K562 (cell line): ENCODE measurements around the gene CCDC15. TPM values are rescaled to one million over a fixed set of nuclear protein-coding genes. Genes with fewer than 3 reads are reported as not detected.

Experiments used
- ATAC-seq: fragments of 200-7000 bp; cut with Tn5 transposase; 3 replicates; pipeline ENCODE4 v1.9.1; 2020; ENCODE audit warnings: moderate library complexity
- BruUV-seq: library from RNA; stranded (reverse); fragments of 400-500 nt; replicated peaks from 2 replicates; lab custom pipeline; 2021; lab: Mats Ljungman, UMichigan
- CTCF ChIA-PET: fragments of 300-600 bp; formaldehyde crosslinking; extraction: SDS; loops from one replicate; lab custom pipeline; 2021; ENCODE audit warnings: low intra/inter-chr PET ratio; lab: Yijun Ruan, JAX
- POLR2A ChIA-PET: fragments of 300-600, 350-650 bp; sonication (Branson Sonifier 250); formaldehyde crosslinking; extraction: SDS; loops from one replicate; lab custom pipeline; 2021; ENCODE audit warnings: antibody characterized with exemption, inconsistent platforms; lab: Yijun Ruan, JAX
- DNase-seq, 4 experiments: peaks; one replicate each; pipeline versions ENCODE4 v3.0.0 to v3.0.0-alpha.2; 2011 to 2018; ENCODE audit warnings: low spot score in 3 of 4, mixed read lengths in 3 of 4; ENCODE audit errors: extremely low read depth in 1 of 4
- FAIRE-seq: peaks from 2 replicates; lab custom pipeline; 2011; peaks lifted over from hg19 to GRCh38; lab: Jason Lieb, UNC
- H2AFZ ChIP-seq: 2 replicates; pipeline ENCODE4 v1.6.0; 2011; ENCODE audit warnings: low read depth, low read length, control low read depth, inconsistent platforms
- H3K27ac ChIP-seq: fragments of 200-600 bp; 3 replicates; pipeline ENCODE4 v1.8.0; 2011; ENCODE audit warnings: low read depth, mild to moderate bottlenecking, control low read depth, inconsistent platforms, low read length, moderate library complexity, mixed read lengths; ENCODE audit errors: extremely low read depth
- H3K27me3 ChIP-seq, 2 experiments: fragments of 300-600 bp in 1 of 2; 2 replicates in 1 of 2; 3 replicates in 1 of 2; pipeline versions ENCODE4 v1.6.0 to v1.8.0; 2011; ENCODE audit warnings: inconsistent platforms in 2 of 2, low read length in 2 of 2, mild to moderate bottlenecking in 1 of 2, mixed read lengths in 1 of 2, moderate library complexity in 1 of 2; ENCODE audit not compliant: control insufficient read depth in 2 of 2, insufficient read depth in 2 of 2
- H3K36me3 ChIP-seq: fragments of 300-600 bp; 3 replicates; pipeline ENCODE4 v1.8.0; 2011; ENCODE audit warnings: mild to moderate bottlenecking, low read length, inconsistent platforms; ENCODE audit not compliant: control insufficient read depth, insufficient read depth
- H3K4me1 ChIP-seq, 2 experiments: fragments of 200-600 bp in 1 of 2; replicated peaks in 1 of 2; 2 replicates in 1 of 2; 3 replicates in 1 of 2; pipeline versions ENCODE4 v1.5.1 to v1.8.0; 2011; ENCODE audit warnings: inconsistent platforms in 2 of 2, low read length in 2 of 2, mild to moderate bottlenecking in 1 of 2, mixed read lengths in 1 of 2, moderate library complexity in 1 of 2; ENCODE audit not compliant: control insufficient read depth in 2 of 2, insufficient read depth in 2 of 2
- H3K4me2 ChIP-seq: 2 replicates; pipeline ENCODE4 v1.6.1; 2011; ENCODE audit warnings: low read length, control low read depth, inconsistent platforms, mixed read lengths; ENCODE audit not compliant: insufficient read depth
- H3K4me3 ChIP-seq: fragments of 200-600 bp; sonication (generic), shearing (Covaris generic); 2 replicates; pipeline ENCODE4 v1.5.1; 2016; ENCODE audit warnings: control low read depth, inconsistent platforms
- H3K79me2 ChIP-seq: fragments of 200-600 bp; 3 replicates; pipeline ENCODE4 v1.8.0; 2011; ENCODE audit warnings: low read length, inconsistent platforms; ENCODE audit not compliant: control insufficient read depth, insufficient read depth
- H3K9ac ChIP-seq, 2 experiments: 2 replicates each; pipeline versions ENCODE4 v1.6.0 to v1.6.1; 2011; ENCODE audit warnings: low read depth in 2 of 2, low read length in 2 of 2, control low read depth in 1 of 2, inconsistent platforms in 1 of 2, mild to moderate bottlenecking in 1 of 2, mixed read lengths in 1 of 2; ENCODE audit not compliant: insufficient read depth in 1 of 2
- H3K9me1 ChIP-seq: one replicate; pipeline ENCODE4 v1.6.0; 2011; ENCODE audit warnings: inconsistent platforms, mild to moderate bottlenecking, low read length, moderate library complexity; ENCODE audit not compliant: control insufficient read depth, insufficient read depth
- H3K9me3 ChIP-seq: replicated peaks from 2 replicates; pipeline ENCODE4 v1.5.1; 2011; ENCODE audit warnings: low read depth, low read length, inconsistent platforms; ENCODE audit not compliant: control insufficient read depth, insufficient read depth
- H4K20me1 ChIP-seq: replicated peaks from 2 replicates; pipeline ENCODE4 v1.6.1; 2011; ENCODE audit warnings: low read length, inconsistent platforms, mixed read lengths; ENCODE audit not compliant: control insufficient read depth, insufficient read depth
- CAMTA2 ChIP-seq: fragments of 250-450 bp; sonication (Bioruptor Pico); conservative IDR thresholded peaks from 2 replicates; pipeline ENCODE4 v1.5.1; 2022
- ERF ChIP-seq: fragments of 450-650 bp; formaldehyde crosslinking; IDR thresholded peaks from 2 replicates; pipeline ENCODE4 v1.4.0; 2020; ENCODE audit warnings: mild to moderate bottlenecking, mixed read lengths
- MEF2D ChIP-seq: conservative IDR thresholded peaks from 2 replicates; pipeline ENCODE4 v1.6.1; 2016; ENCODE audit warnings: low read depth, missing genetic modification characterization, missing compliant biosample characterization
- MLLT1 ChIP-seq, 2 experiments: fragments of 450-650 bp; IDR thresholded peaks; 2 replicates each; pipeline ENCODE4 v1.6.1; 2016
- NFE2L1 ChIP-seq: fragments of 450-650 bp; IDR thresholded peaks from 2 replicates; pipeline ENCODE4 v1.6.1; 2016; ENCODE audit warnings: missing genetic modification characterization, low read depth, mild to moderate bottlenecking, missing compliant biosample characterization, moderate library complexity, borderline replicate concordance
- NKRF ChIP-seq: fragments of 450-650 bp; IDR thresholded peaks from 2 replicates; pipeline ENCODE4 v1.6.1; 2016; ENCODE audit warnings: borderline replicate concordance
- NR4A1 ChIP-seq, 2 experiments: fragments of 250-450 bp in 1 of 2; fragments of 450-650 bp in 1 of 2; sonication (Bioruptor Pico) in 1 of 2; IDR thresholded peaks; 2 replicates each; pipeline versions ENCODE4 v1.4.0 to v1.6.1; 2016 to 2020; ENCODE audit warnings: mild to moderate bottlenecking in 2 of 2, missing compliant biosample characterization in 1 of 2, missing genetic modification characterization in 1 of 2, moderate library complexity in 1 of 2
- RNF2 ChIP-seq: sonication (generic); IDR thresholded peaks from 2 replicates; pipeline ENCODE4 v1.6.1; 2016
- SMARCA5 ChIP-seq: fragments of 450-650 bp; IDR thresholded peaks from 2 replicates; pipeline ENCODE4 v1.6.1; 2016
- STAT5B ChIP-seq: fragments of 250-450 bp; sonication (Bioruptor Pico); IDR thresholded peaks from 2 replicates; pipeline ENCODE4 v1.8.0; 2021; ENCODE audit warnings: mild to moderate bottlenecking, inconsistent platforms
- TAF9B ChIP-seq: fragments of 450-650 bp; IDR thresholded peaks from 2 replicates; pipeline ENCODE4 v1.6.1; 2018; ENCODE audit warnings: mild to moderate bottlenecking; ENCODE audit not compliant: partially characterized antibody
- TARDBP ChIP-seq: fragments of 450-650 bp; IDR thresholded peaks from 2 replicates; pipeline ENCODE4 v1.6.1; 2016
- ZNF124 ChIP-seq: sonication (generic); formaldehyde crosslinking; IDR thresholded peaks from 2 replicates; pipeline ENCODE4 v1.8.1; 2022; ENCODE audit warnings: missing genetic modification reagents
- ZNF584 ChIP-seq: fragments of 200-800 bp; sonication (Bioruptor generic); IDR thresholded peaks from 2 replicates; pipeline ENCODE4 v1.6.1; 2016; ENCODE audit warnings: low read depth, mild to moderate bottlenecking, missing genetic modification characterization, missing compliant biosample characterization
- WGBS: fragments of 100-300 bp; shearing (Covaris generic); methylation state at CpG from one replicate; pipeline ENCODE4 v1.1.6; 2016; ENCODE audit warnings: low coverage, mixed read lengths; ENCODE audit not compliant: insufficient coverage; ENCODE audit errors: missing lambda C conversion rate; 5-methylcytosine and 5-hydroxymethylcytosine counted together
- in situ Hi-C: fragments of 300-500 bp; cut with MboI; formaldehyde crosslinking; loops from 4 replicates; pipeline ENCODE4 v1.15.0; 2018; ENCODE audit warnings: inconsistent platforms, mixed read lengths
- intact Hi-C: fragments of 100-400 bp; cut with micrococcal nuclease; formaldehyde crosslinking; loops from 2 replicates; pipeline ENCODE4 v1.14.2; 2022
- polyA plus RNA-seq, 8 experiments: library from polyadenylated mRNA; depleted of rRNA in 4 of 8; stranded (reverse) in 5 of 8; unstranded in 3 of 8; fragments of >200 nt; fragmentation: Nextera tagmentation in 2 of 8; fragmentation: Illumina TruSeq in 1 of 8; extraction: Ambion mirVana in 2 of 8; extraction: Trizol in 1 of 8; gene quantifications; 2 replicates each; pipeline versions ENCODE4 v1.2.1 to v1.2.3, GENCODE V29; 2011 to 2014; ENCODE audit warnings: inconsistent platforms in 1 of 8, missing spikeins in 1 of 8
- total RNA-seq, 7 experiments: library from RNA; depleted of rRNA in 6 of 7; stranded (reverse); fragments of >200 nt in 6 of 7; fragmentation: Illumina TruSeq in 2 of 7; extraction: Trizol in 2 of 7; gene quantifications; 2 replicates each; pipeline versions ENCODE4 v1.2.1 to v1.2.3, GENCODE V29; 2011 to 2021; ENCODE audit warnings: low replicate concordance in 1 of 7
- TF ChIP-seq, protein P1 (sequence below): IDR thresholded peaks from 2 replicates; pipeline ENCODE4 v1.6.1; 2012; ENCODE audit warnings: low read depth, low read length, improper control_type of control experiment, borderline replicate concordance
- TF ChIP-seq, protein P2 (sequence below): sonication (generic); formaldehyde crosslinking; IDR thresholded peaks from 2 replicates; pipeline ENCODE4 v1.8.1; 2023; ENCODE audit warnings: mild to moderate bottlenecking, missing genetic modification reagents

Gene CCDC15
- total and polyA plus RNA-seq, 9 of the 15 experiments (the other 6 are each of a cell fraction or from before 2014, with no cell fraction given): 1.9 to 9.2 (median 3.9) TPM

- in situ Hi-C loops (no loop called here), intact Hi-C loops (no loop called here)
- Histone ChIP-seq H3K4me2 (no peak overlapping the region), H3K79me2 (no peaks in the 10 kb centered on the region), H3K4me3 (no peak overlapping the region), H4K20me1 (no peaks in the 10 kb centered on the region), H3K9ac (peak overlapping the region in 1 of 2 experiments; percentile 2; a peak in 3 of 4 replicates), H2AFZ (peak overlapping the region; percentile 93), H3K9me1 (no peaks in the 10 kb centered on the region), H3K36me3 (no peaks in the 10 kb centered on the region), H3K9me3 (no peaks in the 10 kb centered on the region), H3K4me1 (peaks cover 45 to 48% of the 10 kb centered on the region in 2 experiments), H3K27me3 (no peaks in the 10 kb centered on the region), H3K27ac (peak overlapping the region; percentile 81)
- CTCF ChIA-PET: no interaction called here
- POLR2A ChIA-PET: interaction anchor here (0.6 to 1.7 kb wide), 7 partner anchors 9 to 820 kb away, joined by 3 to 4 read pairs (median 4); no protein-coding TSS in a partner anchor
- 49% methylated on average over 5 of the region's 5 CpGs for WGBS
- ATAC-seq: no peak
- no TSS peak for BruUV-seq
- DNase-seq: no peak
- no peak for FAIRE-seq
- TF ChIP-seq TAF9B (no peak), ZNF584 (CRISPR knock-in tag) (peak; percentile 11; the same call in 1 of the 2 replicates), CAMTA2 (CRISPR knock-in tag) (no peak), NFE2L1 (tag) (no peak), RNF2 (no peak), ERF (CRISPR knock-in tag) (no peak), TARDBP (no peak), NR4A1 (CRISPR knock-in tag; IDR thresholded peaks at IDR 0.05) (no peak), NR4A1 (tag; IDR thresholded peaks at IDR 0.05) (peak; percentile 32; the same call in 1 of the 2 replicates), MLLT1 (IDR thresholded peaks at IDR 0.05) (no peak), MEF2D (tag) (0 out of 2 replicates have a peak, but pooled peaks have one; percentile 9), NKRF (no peak), STAT5B (no peak), ZNF124 (CRISPR knock-in tag) (no peak), SMARCA5 (no peak)
- TF ChIP-seq, protein P1, sequence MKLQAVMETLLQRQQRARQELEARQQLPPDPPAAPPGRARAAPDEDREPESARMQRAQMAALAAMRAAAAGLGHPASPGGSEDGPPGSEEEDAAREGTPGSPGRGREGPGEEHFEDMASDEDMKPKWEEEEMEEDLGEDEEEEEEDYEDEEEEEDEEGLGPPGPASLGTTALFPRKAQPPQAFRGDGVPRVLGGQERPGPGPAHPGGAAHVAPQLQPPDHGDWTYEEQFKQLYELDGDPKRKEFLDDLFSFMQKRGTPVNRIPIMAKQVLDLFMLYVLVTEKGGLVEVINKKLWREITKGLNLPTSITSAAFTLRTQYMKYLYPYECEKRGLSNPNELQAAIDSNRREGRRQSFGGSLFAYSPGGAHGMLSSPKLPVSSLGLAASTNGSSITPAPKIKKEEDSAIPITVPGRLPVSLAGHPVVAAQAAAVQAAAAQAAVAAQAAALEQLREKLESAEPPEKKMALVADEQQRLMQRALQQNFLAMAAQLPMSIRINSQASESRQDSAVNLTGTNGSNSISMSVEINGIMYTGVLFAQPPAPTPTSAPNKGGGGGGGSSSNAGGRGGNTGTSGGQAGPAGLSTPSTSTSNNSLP: no peak
- TF ChIP-seq, protein P2, sequence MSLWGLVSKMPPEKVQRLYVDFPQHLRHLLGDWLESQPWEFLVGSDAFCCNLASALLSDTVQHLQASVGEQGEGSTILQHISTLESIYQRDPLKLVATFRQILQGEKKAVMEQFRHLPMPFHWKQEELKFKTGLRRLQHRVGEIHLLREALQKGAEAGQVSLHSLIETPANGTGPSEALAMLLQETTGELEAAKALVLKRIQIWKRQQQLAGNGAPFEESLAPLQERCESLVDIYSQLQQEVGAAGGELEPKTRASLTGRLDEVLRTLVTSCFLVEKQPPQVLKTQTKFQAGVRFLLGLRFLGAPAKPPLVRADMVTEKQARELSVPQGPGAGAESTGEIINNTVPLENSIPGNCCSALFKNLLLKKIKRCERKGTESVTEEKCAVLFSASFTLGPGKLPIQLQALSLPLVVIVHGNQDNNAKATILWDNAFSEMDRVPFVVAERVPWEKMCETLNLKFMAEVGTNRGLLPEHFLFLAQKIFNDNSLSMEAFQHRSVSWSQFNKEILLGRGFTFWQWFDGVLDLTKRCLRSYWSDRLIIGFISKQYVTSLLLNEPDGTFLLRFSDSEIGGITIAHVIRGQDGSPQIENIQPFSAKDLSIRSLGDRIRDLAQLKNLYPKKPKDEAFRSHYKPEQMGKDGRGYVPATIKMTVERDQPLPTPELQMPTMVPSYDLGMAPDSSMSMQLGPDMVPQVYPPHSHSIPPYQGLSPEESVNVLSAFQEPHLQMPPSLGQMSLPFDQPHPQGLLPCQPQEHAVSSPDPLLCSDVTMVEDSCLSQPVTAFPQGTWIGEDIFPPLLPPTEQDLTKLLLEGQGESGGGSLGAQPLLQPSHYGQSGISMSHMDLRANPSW: no peak
These were observed 115.8 kb downstream of the CCDC15 start for GRCh38 chr11:125069796-125070195.
